Measurements from ENCODE around the gene SUPT3H. TPM values are rescaled to one million over a fixed set of nuclear protein-coding genes. Genes with fewer than 3 reads are reported as not detected.

SUPT3H gene
- total and polyA plus RNA-seq, 2 donors: 5.5 to 11.9 TPM

- Histone ChIP-seq H3K4me3 (ENCODE audit: low read length in 2 of 2) (no peak overlapping the region), H3K36me3 (ENCODE audit: control insufficient read depth in 2 of 2, insufficient read depth in 2 of 2, low read length in 1 of 2) (no peaks in the 10 kb centered on the region), H3K4me1 (ENCODE audit: control insufficient read depth in 2 of 2, insufficient read depth in 2 of 2, low read length in 2 of 2) (no peaks in the 10 kb centered on the region), H3K27me3 (ENCODE audit: control insufficient read depth in 2 of 2, insufficient read depth in 1 of 2, low read length in 1 of 2) (no peaks in the 10 kb centered on the region), H3K27ac (ENCODE audit: low read depth in 1 of 2, low read length in 1 of 2) (no peak overlapping the region), H3K9me3 (ENCODE audit: control insufficient read depth in 2 of 2, insufficient read depth in 1 of 2, low read length in 1 of 2) (no peaks in the 10 kb centered on the region)
- no peak for DNase-seq (ENCODE audit: low read depth in 6 of 9, low spot score in 9 of 9)
- 97% methylated on average over 3 of the region's 3 CpGs for WGBS
Observed at GRCh38 chr6:44959651-44960050, 418.1 kb downstream of the SUPT3H start.

GRCh38 chr6:44957156-44957555, 420.6 kb downstream of the SUPT3H start:
- no peak for DNase-seq (ENCODE audit: low read depth in 6 of 9, low spot score in 9 of 9)
- Histone ChIP-seq H3K27me3 (ENCODE audit: control insufficient read depth in 2 of 2, insufficient read depth in 1 of 2, low read length in 1 of 2) (no peaks in the 10 kb centered on the region), H3K36me3 (ENCODE audit: control insufficient read depth in 2 of 2, insufficient read depth in 2 of 2, low read length in 1 of 2) (no peaks in the 10 kb centered on the region), H3K9me3 (ENCODE audit: control insufficient read depth in 2 of 2, insufficient read depth in 1 of 2, low read length in 1 of 2) (no peaks in the 10 kb centered on the region), H3K4me3 (ENCODE audit: low read length in 2 of 2) (no peak overlapping the region), H3K4me1 (ENCODE audit: control insufficient read depth in 2 of 2, insufficient read depth in 2 of 2, low read length in 2 of 2) (no peaks in the 10 kb centered on the region), H3K27ac (ENCODE audit: low read depth in 1 of 2, low read length in 1 of 2) (no peak overlapping the region)
- 96% methylated on average over 4 of the region's 4 CpGs for WGBS

GRCh38 chr6:44956396-44956795, 421.3 kb downstream of the SUPT3H start:
- Histone ChIP-seq H3K4me3 (ENCODE audit: low read length in 2 of 2) (no peak overlapping the region), H3K9me3 (ENCODE audit: control insufficient read depth in 2 of 2, insufficient read depth in 1 of 2, low read length in 1 of 2) (no peaks in the 10 kb centered on the region), H3K36me3 (ENCODE audit: control insufficient read depth in 2 of 2, insufficient read depth in 2 of 2, low read length in 1 of 2) (no peaks in the 10 kb centered on the region), H3K4me1 (ENCODE audit: control insufficient read depth in 2 of 2, insufficient read depth in 2 of 2, low read length in 2 of 2) (peaks cover 0 to 2% of the 10 kb centered on the region in 2 donors), H3K27ac (ENCODE audit: low read depth in 1 of 2, low read length in 1 of 2) (no peak overlapping the region), H3K27me3 (ENCODE audit: control insufficient read depth in 2 of 2, insufficient read depth in 1 of 2, low read length in 1 of 2) (no peaks in the 10 kb centered on the region)
- DNase-seq (ENCODE audit: low read depth in 6 of 9, low spot score in 9 of 9): no peak
- 70% methylated on average over 5 of the region's 5 CpGs for WGBS

- no peak overlapping the region for H3K4me3 ChIP-seq (ENCODE audit: low read length in 2 of 2)
- 98% methylated on average over 11 of the region's 11 CpGs for WGBS
- no peaks in the 10 kb centered on the region for H3K9me3 ChIP-seq (ENCODE audit: control insufficient read depth in 2 of 2, insufficient read depth in 1 of 2, low read length in 1 of 2)
- no peaks in the 10 kb centered on the region for H3K36me3 ChIP-seq (ENCODE audit: control insufficient read depth in 2 of 2, insufficient read depth in 2 of 2, low read length in 1 of 2)
- H3K4me1 ChIP-seq (ENCODE audit: control insufficient read depth in 2 of 2, insufficient read depth in 2 of 2, low read length in 2 of 2): peaks cover 0 to 4% of the 10 kb centered on the region in 2 donors
- H3K27ac ChIP-seq (ENCODE audit: low read depth in 1 of 2, low read length in 1 of 2): no peak overlapping the region
- H3K27me3 ChIP-seq (ENCODE audit: control insufficient read depth in 2 of 2, insufficient read depth in 1 of 2, low read length in 1 of 2): no peaks in the 10 kb centered on the region
- no peak for DNase-seq (ENCODE audit: low read depth in 6 of 9, low spot score in 9 of 9)
Observed at GRCh38 chr6:44955145-44955544, 422.6 kb downstream of the SUPT3H start.

- no peaks in the 10 kb centered on the region for H3K36me3 ChIP-seq (ENCODE audit: control insufficient read depth in 2 of 2, insufficient read depth in 2 of 2, low read length in 1 of 2)
- WGBS: 97% methylated on average over 4 of the region's 4 CpGs
- no peaks in the 10 kb centered on the region for H3K9me3 ChIP-seq (ENCODE audit: control insufficient read depth in 2 of 2, insufficient read depth in 1 of 2, low read length in 1 of 2)
- H3K27me3 ChIP-seq (ENCODE audit: control insufficient read depth in 2 of 2, insufficient read depth in 1 of 2, low read length in 1 of 2): no peaks in the 10 kb centered on the region
- H3K27ac ChIP-seq (ENCODE audit: low read depth in 1 of 2, low read length in 1 of 2): no peak overlapping the region
- peaks cover 0 to 4% of the 10 kb centered on the region in 2 donors for H3K4me1 ChIP-seq (ENCODE audit: control insufficient read depth in 2 of 2, insufficient read depth in 2 of 2, low read length in 2 of 2)
- no peak for DNase-seq (ENCODE audit: low read depth in 6 of 9, low spot score in 9 of 9)
- no peak overlapping the region for H3K4me3 ChIP-seq (ENCODE audit: low read length in 2 of 2)
Observed at GRCh38 chr6:44954281-44954680, 423.5 kb downstream of the SUPT3H start.

GRCh38 chr6:44951253-44951747, 426.4 kb downstream of the SUPT3H start:
- Histone ChIP-seq H3K4me1 (ENCODE audit: control insufficient read depth in 2 of 2, insufficient read depth in 2 of 2, low read length in 2 of 2) (peaks cover 0 to 4% of the 10 kb centered on the region in 2 donors), H3K4me3 (ENCODE audit: low read length in 2 of 2) (no peak overlapping the region), H3K27ac (ENCODE audit: low read depth in 1 of 2, low read length in 1 of 2) (peak overlapping the region in 1 of 2 donors; percentile 10), H3K27me3 (ENCODE audit: control insufficient read depth in 2 of 2, insufficient read depth in 1 of 2, low read length in 1 of 2) (no peaks in the 10 kb centered on the region), H3K36me3 (ENCODE audit: control insufficient read depth in 2 of 2, insufficient read depth in 2 of 2, low read length in 1 of 2) (no peaks in the 10 kb centered on the region), H3K9me3 (ENCODE audit: control insufficient read depth in 2 of 2, insufficient read depth in 1 of 2, low read length in 1 of 2) (no peaks in the 10 kb centered on the region)
- peak in 4 of 9 donors; percentile 7 to 52 (median 18) for DNase-seq (ENCODE audit: low read depth in 6 of 9, low spot score in 9 of 9)
- WGBS: 98% methylated on average over 2 of the region's 2 CpGs

- Histone ChIP-seq H3K36me3 (ENCODE audit: control insufficient read depth in 2 of 2, insufficient read depth in 2 of 2, low read length in 1 of 2) (no peaks in the 10 kb centered on the region), H3K9me3 (ENCODE audit: control insufficient read depth in 2 of 2, insufficient read depth in 1 of 2, low read length in 1 of 2) (no peaks in the 10 kb centered on the region), H3K27ac (ENCODE audit: low read depth in 1 of 2, low read length in 1 of 2) (no peak overlapping the region), H3K4me1 (ENCODE audit: control insufficient read depth in 2 of 2, insufficient read depth in 2 of 2, low read length in 2 of 2) (peaks cover 0 to 4% of the 10 kb centered on the region in 2 donors), H3K27me3 (ENCODE audit: control insufficient read depth in 2 of 2, insufficient read depth in 1 of 2, low read length in 1 of 2) (no peaks in the 10 kb centered on the region), H3K4me3 (ENCODE audit: low read length in 2 of 2) (no peak overlapping the region)
- no peak for DNase-seq (ENCODE audit: low read depth in 6 of 9, low spot score in 9 of 9)
Observed at GRCh38 chr6:44949596-44950201, 428.0 kb downstream of the SUPT3H start.

GRCh38 chr6:44943541-44943940, 434.2 kb downstream of the SUPT3H start:
- H3K36me3 ChIP-seq (ENCODE audit: control insufficient read depth in 2 of 2, insufficient read depth in 2 of 2, low read length in 1 of 2): no peaks in the 10 kb centered on the region
- no peak for DNase-seq (ENCODE audit: low read depth in 6 of 9, low spot score in 9 of 9)
- no peak overlapping the region for H3K4me3 ChIP-seq (ENCODE audit: low read length in 2 of 2)
- WGBS: 96% methylated on average over 3 of the region's 3 CpGs
- H3K27me3 ChIP-seq (ENCODE audit: control insufficient read depth in 2 of 2, insufficient read depth in 1 of 2, low read length in 1 of 2): no peaks in the 10 kb centered on the region
- no peak overlapping the region for H3K27ac ChIP-seq (ENCODE audit: low read depth in 1 of 2, low read length in 1 of 2)
- no peaks in the 10 kb centered on the region for H3K4me1 ChIP-seq (ENCODE audit: control insufficient read depth in 2 of 2, insufficient read depth in 2 of 2, low read length in 2 of 2)
- H3K9me3 ChIP-seq (ENCODE audit: control insufficient read depth in 2 of 2, insufficient read depth in 1 of 2, low read length in 1 of 2): no peaks in the 10 kb centered on the region

GRCh38 chr6:44942798-44943197, 434.9 kb downstream of the SUPT3H start:
- Histone ChIP-seq H3K4me1 (ENCODE audit: control insufficient read depth in 2 of 2, insufficient read depth in 2 of 2, low read length in 2 of 2) (no peaks in the 10 kb centered on the region), H3K27ac (ENCODE audit: low read depth in 1 of 2, low read length in 1 of 2) (no peak overlapping the region), H3K4me3 (ENCODE audit: low read length in 2 of 2) (no peak overlapping the region), H3K27me3 (ENCODE audit: control insufficient read depth in 2 of 2, insufficient read depth in 1 of 2, low read length in 1 of 2) (no peaks in the 10 kb centered on the region), H3K9me3 (ENCODE audit: control insufficient read depth in 2 of 2, insufficient read depth in 1 of 2, low read length in 1 of 2) (no peaks in the 10 kb centered on the region), H3K36me3 (ENCODE audit: control insufficient read depth in 2 of 2, insufficient read depth in 2 of 2, low read length in 1 of 2) (no peaks in the 10 kb centered on the region)
- DNase-seq (ENCODE audit: low read depth in 6 of 9, low spot score in 9 of 9): no peak
- 96% methylated on average over 1 of the region's 1 CpG for WGBS
